NCI-H1105 (cell line): ENCODE results near the gene METRN.
A peak's percentile ranks its signal among the peaks of the same experiment; 100 is the strongest.
"Not testable (repeated sequence)": the region's sequence is repeated elsewhere in the genome, so short reads cannot be mapped to it uniquely, and the experiment has no call there.

Experiments used
- DNase-seq: peaks from one replicate; lab custom pipeline; 2025; lab: John Stamatoyannopoulos, UW

Gene METRN

DNA sequence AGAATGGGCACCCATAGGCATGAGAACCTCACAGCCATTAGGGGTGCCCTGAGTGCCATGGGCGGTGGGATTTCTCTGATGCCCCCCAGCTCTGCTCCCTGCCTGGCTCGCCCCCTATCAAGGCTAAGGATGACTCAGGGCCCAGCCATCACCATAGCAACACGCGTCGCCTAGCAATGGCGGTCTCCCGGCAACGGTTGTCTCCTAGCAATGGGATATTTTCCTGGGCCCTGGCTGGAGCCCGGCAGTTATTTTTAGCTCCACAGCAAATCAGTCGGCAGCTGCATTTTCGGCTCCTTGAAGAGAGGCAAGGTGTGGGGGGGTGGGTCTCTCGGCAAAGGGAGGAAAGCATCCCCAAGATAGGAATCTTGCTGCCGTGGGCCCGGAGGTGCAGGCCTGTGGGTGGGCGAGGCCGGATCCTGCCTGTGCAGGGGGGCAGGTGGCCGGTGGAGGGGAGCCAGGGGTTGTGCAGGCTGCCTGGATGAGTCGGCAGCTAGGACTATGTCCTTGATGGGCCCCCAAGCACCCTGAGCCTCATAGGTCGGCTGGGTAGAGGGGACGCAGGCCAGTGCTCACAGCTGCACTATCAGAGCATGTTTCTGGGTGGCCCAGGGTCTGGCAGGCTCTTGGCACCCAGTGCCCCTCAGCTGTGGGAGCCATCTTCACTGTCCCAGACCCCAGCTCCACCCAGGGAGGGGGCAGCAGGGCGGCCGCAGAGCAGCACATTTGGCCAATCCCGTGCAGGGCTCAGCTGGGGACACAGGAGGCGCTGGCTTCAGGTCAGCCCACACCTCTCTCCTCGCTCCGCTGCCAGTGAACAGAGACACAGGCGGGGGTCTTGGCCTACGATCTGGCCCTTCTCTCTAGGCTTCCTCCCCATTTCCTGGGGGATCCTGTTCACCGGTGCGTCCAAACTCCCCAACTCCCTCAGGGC is 5.1 kb upstream of the METRN start:
- DNase-seq, result peak; percentile 77

DNA sequence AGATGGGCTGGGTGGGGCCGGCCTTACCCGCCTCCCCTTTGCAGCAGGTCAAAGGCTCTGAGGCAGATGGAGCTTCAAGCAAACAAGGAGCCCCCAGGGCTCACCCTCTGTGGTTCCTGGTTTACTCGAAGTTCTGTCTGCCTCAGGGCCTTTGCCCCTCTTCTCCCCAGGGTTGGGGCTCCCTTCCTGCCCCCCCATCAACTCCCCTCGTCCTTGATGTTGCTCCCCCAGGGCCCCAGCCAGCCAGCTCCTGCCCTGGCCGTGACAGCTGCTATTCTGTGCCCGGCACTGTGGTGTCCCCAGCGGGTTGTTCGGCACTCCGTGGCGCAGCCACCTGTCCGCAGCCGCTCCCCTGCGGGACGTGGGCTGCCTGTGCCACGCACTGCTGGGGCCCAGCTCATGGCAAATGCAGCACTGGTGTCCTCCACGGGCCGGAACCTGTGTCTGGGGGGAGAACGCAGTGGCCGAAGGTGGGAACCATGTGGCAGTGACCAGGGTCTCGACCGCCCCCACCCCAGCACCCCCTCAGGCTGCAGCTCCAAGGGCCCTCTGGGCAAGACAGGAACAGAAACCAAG is 4.3 kb upstream of the METRN start:
- no peak for DNase-seq

DNA sequence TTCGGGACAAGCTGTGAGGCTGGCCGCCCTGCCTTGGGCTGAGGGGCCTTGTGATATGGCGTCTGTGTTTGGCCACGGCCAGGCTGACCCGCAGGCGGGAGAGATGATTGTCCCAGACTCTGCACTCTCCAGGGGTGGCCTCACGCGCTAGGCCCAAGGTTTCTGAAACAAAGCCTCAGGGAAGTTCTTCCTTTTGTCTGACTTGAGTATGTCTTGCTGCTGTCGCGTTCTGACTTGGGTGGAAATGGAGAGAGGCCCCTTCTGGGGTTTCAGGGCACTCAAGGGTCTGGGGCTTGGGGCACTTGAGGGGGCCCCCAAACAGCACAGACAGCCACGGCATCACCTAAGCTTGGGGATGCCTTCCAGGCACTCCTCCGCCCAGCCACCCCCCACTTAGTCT is 3.8 kb upstream of the METRN start:
- no peak for DNase-seq

DNA sequence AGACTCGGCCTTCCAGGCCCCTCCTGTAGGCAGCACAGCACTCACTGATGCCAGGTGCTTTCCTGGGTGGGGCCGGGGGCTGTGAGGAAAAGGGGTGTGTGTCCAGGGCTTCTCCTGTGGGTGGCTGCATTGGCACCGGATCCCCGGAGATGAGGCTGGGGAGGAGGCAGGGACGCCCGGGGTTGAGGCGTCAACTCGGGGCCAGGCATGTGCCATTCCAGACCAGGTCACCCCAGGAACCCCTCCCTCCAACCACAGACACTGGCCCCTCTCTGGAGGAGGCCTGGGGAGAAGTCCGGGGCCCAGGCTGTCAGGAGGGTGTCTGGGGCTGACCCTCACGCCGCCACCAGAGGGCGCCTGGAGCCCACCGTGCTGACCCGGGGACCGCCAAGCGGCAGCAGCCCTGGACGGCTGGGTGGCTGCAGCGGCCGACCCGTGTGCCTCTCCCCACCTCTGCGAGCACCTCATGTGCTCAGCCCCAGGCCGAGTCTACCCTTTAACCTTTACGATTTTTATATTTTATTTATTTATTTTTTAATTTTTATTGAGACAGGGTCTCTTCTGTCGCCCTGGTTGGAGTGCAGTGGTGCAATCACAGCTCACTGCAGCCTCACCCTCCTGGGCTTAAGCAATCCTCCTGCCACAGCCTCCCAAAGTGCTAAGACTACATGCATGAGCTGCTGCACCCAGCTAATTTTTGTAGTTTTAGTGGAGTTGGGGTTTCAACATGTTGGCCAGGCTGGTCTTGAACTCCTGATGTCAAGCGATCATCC is 3.2 kb upstream of the METRN start:
- peak; percentile 24 for DNase-seq

DNA sequence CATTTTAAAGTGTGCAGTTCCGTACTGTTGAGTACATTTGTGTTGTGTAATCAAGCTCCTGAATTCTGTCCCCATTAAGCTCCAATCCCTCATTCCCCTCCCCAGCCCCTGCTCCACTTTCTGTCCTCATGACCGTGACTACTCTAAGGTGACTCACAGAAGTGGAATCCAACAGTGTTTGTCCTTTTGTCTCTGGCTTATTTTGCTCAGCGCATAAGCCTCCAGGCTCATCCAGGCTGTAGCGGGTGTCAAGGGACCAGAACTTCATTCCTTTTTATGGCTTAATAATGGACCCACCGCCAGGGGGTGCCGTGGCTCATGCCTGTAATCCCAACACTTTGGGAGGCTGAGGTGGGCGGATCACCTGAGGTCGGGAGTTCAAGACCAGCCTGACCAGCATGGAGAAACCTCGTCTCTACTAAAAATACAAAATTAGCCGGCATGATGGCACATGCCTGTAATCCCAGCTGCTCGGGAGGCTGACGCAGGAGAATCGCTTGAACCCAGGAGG is 2.1 kb upstream of the METRN start:
- not testable (repeated sequence) for DNase-seq

DNA sequence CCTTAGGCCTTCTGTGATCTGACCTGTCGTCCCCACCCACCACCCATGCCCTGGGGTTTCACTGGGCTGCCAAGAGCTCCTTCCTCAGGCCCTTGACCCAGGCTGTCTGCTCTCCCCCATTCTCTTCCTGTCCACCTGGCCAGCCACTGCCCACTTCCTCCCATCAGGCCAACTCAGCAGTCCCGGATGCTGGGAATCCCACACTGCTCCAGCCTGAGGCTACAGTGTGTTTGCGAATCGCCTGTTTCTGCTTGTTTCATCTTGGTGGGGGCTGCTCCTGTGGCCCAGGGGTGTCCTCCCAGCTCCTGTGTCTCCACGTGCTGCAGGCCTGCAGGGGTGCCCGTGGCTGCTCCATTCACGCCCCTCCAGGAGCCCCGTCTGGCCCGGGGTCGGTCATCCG is 839 bp upstream of the METRN start:
- no peak for DNase-seq

DNA sequence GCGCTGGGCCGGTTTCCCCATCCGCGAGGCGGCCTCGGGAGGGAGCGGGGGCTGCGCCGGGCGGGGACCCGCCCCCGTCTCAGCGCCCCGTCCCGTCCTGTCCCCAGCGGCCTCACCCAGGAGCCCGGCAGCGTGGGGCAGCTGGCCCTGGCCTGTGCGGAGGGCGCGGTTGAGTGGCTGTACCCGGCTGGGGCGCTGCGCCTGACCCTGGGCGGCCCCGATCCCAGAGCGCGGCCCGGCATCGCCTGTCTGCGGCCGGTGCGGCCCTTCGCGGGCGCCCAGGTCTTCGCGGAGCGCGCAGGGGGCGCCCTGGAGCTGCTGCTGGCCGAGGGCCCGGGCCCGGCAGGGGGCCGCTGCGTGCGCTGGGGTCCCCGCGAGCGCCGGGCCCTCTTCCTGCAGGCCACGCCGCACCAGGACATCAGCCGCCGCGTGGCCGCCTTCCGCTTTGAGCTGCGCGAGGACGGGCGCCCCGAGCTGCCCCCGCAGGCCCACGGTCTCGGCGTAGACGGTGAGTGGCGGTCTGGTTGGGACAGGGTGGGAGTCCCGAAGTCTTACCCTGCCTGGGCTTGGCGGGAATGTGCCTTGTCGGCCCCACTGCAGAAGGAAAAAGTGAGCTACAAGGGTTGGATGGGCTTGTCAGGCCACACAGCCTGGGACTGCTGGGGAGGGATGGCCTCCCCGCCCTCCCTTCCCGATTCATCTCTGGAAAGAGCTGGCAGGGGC is 720 bp downstream of the METRN start:
- no peak for DNase-seq

DNA sequence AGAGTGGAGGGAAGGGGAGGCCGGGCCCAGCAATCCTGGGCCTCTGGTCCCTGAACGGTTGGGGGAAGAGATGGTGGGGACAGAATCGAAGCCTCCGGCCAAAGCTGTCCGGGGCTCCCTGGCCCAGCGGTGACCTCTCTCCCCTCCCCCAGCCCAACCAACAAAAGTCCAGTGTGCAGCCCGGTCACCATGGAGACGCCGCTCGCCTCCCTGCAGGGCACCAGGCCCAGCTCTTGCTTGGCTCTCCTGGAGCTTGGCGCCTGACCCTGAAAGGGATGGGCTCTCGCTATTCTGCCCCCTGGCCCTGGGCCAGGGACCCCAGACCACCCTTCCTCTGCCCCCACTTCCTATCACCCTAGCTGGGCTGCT is 1.3 kb downstream of the METRN start:
- DNase-seq, result no peak

DNA sequence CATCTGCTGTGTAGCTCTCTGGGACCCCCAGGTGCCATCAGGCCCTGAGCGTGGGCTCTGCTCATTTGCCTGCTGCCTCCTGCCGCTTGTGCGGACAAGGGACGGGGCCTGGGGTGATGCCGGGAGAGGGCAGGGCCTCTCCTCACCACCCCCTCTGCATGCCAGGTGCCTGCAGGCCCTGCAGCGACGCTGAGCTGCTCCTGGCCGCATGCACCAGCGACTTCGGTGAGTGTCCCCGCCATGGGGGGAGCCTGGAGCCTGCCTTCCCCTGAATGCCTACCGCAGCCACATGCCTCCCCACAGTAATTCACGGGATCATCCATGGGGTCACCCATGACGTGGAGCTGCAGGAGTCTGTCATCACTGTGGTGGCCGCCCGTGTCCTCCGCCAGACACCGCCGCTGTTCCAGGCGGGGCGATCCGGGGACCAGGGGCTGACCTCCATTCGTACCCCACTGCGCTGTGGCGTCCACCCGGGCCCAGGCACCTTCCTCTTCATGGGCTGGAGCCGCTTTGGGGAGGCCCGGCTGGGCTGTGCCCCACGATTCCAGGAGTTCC is 1.9 kb downstream of the METRN start:
- DNase-seq, result no peak

DNA sequence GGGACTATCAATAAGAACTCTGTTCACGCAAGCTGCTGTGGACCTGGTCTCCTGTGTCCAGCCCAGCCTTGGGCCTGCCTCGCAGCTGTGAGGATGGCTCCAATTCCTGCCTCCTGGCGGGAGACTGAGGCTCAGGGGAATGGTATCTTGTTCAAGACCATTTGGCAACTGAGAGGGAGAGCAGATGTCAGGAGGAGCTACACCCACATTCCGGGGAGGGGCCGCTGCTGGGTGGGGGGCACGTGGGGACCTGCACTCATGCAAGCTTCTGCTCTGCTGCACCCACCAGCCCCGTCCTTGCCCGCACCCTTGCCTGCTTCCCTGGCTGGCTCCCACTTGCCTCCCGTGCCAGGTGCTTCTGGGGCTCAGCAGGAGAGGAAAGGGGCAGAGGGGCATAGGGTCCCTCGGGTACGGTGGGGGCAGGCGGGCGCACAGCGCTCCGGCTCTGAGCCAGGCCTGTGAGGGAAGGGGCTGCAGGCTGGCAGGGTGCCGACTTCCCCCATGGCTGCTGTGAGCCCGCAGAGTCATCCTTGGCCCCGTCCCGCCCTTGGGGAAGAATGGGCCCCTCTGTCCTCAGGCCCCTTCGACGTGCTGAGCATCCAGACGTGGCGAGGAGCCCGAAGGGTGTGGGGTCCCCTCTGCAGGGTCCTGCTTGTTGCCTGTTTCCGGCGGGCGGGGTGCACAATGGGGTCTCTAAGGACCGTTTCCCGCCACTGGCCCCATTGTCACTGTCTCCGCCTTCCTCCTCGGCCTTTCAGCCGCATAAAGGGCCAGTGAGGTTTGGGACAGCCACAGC is 2.7 kb downstream of the METRN start:
- no peak for DNase-seq

DNA sequence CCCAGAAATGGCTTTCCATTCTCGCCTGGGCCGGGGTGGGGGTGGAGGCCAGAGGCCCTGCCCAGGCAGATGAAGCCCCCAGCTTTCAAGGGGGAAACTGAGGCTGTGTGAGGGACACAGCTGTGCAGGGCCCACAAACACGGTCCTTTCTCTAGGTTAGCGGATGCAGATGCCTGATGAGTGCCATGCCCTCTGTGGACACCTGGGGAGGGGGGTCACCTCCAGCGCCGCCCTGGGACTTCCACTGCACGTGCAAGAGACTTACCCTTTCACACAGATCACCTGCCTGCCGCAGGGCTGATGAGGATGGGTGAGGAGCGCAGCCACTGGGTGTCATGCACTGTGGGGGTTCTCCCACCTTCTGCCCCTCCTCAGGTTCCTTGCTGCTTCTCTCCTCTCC is 3.5 kb downstream of the METRN start:
- no peak for DNase-seq

DNA sequence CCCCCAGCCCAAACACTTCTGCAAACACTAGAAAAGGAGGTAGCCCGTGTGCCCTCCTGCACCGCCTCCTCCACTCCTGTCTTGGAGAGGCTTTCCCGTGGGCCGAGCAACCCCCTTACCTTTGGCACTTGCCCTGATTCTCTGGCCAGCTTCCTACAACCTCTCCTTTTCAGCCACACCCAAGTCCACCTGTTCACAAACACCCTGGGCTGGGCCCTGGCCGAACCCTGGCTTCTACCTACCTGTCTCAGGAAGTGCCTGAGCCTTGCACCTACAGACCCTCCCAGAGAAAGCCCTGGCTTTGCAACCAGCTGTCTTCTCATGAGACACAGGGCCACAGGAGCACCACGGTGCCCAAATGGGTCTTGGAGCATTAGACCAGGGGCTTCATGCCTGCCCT is 4.0 kb downstream of the METRN start:
- DNase-seq, result no peak

DNA sequence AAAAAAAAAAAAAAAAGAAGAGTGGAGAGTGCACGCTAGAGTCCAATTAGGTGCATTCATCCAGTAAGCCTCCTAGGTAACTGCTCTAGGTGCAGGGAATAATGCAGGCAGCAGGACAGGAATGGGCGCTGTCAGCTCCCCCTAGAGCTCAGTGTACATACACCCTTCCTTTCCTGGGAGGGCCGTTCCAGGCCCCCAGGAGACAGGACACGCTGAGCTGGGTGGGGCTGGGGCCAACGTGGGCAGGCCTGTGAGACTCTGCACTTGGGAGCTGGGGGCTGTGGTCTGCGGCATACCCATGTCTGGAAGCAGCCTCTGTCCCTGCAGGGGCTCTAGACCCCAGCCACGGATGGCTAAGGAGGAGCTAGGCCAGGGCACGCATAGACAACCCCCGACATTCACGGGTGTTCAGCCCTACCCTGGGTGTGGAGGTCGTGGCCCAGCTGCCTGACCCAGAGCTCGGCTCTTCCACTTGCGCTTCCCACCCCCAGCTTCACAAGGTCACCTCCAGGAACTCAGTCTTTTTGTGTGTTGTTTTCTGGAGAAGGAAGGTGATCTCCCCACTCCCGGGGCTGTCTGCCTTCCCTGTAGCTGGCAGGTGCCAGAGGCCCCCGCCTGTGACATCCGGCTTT is 5.0 kb downstream of the METRN start:
- DNase-seq, result no peak

DNA sequence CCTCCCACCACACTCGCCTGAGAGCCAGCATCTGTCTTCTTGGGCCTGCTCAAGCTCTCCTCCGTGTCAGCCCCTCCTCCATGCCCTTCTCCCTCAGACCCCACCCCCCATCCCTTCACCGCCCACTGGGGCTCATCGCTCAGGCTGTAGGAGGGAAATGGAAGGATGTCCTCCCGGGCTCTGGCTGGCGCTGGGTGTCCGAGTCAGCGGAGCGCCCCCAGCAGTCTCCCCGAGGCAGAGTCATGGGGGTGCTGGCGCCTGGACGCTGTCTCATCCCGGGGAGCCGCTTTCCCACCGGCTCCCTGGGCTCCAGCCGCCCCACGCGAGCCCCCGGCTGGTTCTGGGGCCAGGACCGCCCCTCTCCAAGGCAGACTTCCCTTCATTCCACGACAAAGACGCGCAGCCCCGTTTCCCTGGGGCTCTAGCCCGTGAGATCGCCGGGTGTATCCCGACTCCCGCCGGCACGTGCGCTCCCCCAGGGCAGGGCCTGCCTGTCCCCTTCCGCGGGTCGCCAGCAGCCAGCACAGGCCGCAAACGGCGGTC is 5.6 kb downstream of the METRN start:
- no peak for DNase-seq

DNA sequence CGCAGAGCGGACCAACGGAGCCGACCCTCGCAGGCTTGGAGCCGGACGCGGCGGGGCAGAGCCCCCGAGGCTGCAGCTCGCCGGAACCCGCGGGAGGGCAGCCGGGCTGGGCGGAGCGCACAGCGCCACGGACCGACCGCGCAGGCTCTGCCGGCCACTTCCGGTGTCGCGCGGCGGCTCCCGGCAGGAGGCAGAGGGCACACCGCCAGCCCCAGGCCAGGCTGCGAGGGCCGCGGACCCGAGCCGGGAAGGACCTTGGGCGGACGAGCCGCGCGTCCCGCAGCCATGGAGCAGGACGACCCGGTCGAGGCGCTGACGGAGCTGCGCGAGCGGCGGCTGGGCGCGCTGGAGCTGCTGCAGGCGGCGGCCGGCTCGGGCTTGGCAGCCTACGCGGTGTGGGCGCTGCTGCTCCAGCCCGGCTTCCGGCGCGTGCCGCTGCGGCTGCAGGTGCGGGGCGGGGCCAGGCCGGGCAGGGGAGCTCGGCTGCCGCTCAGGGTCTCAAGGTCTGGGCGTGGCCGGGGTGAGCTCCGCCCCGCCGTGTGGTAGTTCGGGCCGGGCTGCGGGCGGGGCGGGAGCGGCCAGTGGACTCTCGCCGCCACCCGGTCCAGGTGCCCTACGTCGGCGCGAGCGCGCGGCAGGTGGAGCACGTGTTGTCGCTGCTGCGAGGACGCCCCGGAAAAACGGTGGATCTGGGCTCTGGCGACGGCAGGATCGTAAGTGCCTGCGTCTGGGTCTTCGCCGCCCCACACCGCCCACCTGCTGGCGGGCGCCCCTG is 6.3 kb downstream of the METRN start, which contains the start of gene ANTKMT:
TSS of gene ANTKMT (plus strand) at position 157 of the 775 bp plus-strand sequence. CDS start at position 286, 129 bp downstream.
- peak; percentile 57 for DNase-seq

DNA sequence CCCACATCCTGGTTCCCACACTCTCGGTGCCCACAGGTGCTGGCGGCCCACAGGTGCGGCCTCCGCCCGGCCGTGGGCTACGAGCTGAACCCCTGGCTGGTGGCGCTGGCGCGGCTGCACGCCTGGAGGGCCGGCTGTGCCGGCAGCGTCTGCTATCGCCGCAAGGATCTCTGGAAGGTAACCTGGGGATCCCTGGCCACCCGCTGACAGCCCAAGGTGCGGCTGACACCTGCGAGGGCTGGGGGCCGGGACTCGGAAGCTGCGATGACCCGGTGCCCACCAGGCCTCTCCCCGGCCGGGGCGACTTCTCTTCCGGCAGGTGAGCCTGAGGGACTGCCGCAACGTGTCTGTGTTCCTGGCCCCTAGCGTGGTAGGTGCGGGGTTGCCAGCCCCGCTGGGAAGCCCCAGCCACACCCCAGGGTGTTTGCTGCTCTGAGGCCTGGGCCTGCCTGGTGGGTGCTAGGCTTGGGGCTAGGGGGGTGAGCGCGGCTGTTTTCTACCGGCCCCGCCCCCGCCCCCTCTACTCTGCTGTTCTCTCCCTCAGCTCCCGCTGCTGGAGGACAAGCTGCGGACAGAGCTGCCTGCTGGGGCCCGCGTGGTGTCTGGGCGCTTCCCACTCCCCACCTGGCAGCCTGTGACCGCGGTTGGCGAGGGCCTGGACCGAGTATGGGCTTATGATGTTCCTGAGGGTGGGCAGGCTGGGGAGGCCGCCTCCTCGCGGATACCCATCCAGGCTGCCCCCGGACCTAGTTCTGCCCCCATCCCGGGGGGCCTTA is 7.0 kb downstream of the METRN start:
- DNase-seq, result no peak

DNA sequence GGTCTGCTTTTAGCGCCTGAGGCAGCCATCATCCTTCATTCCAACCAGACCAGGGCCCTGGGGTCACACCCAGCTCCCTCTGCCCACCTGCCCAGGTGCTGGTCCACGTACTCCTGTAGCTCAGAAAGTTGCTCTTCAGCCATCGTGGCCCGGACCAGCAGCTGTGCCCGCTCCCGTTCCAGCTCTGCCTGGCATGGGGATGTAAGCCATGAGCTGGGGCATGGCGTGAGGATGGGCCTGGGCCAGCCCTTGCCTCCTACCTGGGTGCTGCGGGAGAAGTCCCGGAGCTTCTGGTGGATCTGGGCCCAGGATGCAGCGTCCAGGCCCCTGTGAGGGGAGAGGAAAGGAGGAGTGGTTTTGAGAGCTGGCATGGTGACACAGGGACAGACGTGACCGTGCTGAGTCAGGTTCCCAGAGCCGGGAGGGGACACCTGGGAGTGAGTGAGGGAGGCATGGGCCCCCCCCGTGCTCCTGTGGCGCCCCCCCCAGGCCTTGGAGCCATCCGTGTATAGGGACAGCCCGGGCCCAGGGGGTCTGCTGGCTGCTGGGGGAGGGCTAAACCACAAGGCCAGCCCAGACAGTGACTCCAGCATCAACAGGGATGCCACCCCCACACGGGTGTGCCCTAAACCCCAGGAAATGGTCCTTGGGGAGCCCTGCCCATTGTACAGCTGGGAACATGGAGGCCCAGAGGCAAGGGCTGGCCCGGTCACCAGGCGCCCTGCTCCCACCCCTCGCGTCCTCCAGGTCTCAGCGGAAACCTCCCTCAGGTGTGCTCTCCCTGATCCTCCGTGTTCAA is 8.1 kb downstream of the METRN start:
- DNase-seq, result no peak

DNA sequence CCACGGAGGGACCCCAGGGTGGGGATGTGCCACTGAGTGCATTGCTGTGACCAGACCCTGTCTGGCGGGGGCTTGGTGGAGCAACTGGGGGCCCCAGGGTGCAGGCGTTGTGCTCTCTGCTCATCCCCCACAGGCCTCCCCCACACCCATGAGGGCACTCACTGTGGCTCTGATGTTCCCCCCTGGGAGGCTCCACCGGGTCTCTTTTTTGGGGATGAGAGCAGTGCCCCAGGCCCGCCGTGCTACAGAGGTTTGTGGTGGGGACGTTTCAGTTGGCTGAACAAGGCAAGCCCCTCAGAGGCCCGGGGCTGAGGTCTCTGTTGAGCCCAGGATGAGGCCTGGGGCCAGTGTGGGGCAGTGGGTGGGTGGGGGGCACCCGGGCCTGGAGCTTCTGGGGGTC is 8.8 kb downstream of the METRN start:
- DNase-seq, result no peak
